ENCODE results near the gene IMMT.

GRCh38 chr2:86213056-86213455 lies 17.8 kb upstream of the IMMT start:
- TF ChIP-seq GATA3 (IDR thresholded peaks at IDR 0.05; ENCODE audit: low read depth, low read length) (no peak), GATA2 (IDR thresholded peaks at IDR 0.05; ENCODE audit: low read depth, low read length) (no peak)

All from SH-SY5Y (cell line).